ENCODE measurements around the gene HOXC9.

Gene HOXC9

DNA sequence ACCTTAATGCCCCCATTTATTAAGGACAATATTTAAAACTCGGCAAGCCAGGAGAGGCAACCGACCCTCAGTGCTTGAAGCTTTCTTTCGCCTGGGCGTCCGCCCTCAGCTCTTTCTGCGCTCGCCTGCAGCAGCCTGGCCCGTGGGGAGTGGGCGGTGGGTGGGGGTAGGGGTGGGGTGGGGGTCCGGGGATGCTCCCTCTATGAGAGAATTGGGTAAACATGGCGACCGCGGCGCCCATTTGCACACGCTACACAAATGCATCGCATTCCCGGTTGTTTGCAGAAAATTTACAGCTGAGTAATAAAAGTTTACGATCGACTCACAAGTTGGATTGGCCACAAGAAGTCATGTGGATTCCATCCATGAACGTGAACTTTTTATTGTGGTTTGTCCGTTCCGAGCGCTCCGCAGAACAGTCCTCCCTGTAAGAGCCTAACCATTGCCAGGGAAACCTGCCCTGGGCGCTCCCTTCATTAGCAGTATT lies 16.6 kb downstream of the HOXC9 start:
- FAIRE-seq (no peak), DNase-seq (ENCODE audit: insufficient read length, low spot score) (no peak)
- TF ChIP-seq, protein P1, sequence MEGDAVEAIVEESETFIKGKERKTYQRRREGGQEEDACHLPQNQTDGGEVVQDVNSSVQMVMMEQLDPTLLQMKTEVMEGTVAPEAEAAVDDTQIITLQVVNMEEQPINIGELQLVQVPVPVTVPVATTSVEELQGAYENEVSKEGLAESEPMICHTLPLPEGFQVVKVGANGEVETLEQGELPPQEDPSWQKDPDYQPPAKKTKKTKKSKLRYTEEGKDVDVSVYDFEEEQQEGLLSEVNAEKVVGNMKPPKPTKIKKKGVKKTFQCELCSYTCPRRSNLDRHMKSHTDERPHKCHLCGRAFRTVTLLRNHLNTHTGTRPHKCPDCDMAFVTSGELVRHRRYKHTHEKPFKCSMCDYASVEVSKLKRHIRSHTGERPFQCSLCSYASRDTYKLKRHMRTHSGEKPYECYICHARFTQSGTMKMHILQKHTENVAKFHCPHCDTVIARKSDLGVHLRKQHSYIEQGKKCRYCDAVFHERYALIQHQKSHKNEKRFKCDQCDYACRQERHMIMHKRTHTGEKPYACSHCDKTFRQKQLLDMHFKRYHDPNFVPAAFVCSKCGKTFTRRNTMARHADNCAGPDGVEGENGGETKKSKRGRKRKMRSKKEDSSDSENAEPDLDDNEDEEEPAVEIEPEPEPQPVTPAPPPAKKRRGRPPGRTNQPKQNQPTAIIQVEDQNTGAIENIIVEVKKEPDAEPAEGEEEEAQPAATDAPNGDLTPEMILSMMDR (IDR thresholded peaks at IDR 0.05; ENCODE audit: insufficient read depth, missing control alignments), result no peak

DNA sequence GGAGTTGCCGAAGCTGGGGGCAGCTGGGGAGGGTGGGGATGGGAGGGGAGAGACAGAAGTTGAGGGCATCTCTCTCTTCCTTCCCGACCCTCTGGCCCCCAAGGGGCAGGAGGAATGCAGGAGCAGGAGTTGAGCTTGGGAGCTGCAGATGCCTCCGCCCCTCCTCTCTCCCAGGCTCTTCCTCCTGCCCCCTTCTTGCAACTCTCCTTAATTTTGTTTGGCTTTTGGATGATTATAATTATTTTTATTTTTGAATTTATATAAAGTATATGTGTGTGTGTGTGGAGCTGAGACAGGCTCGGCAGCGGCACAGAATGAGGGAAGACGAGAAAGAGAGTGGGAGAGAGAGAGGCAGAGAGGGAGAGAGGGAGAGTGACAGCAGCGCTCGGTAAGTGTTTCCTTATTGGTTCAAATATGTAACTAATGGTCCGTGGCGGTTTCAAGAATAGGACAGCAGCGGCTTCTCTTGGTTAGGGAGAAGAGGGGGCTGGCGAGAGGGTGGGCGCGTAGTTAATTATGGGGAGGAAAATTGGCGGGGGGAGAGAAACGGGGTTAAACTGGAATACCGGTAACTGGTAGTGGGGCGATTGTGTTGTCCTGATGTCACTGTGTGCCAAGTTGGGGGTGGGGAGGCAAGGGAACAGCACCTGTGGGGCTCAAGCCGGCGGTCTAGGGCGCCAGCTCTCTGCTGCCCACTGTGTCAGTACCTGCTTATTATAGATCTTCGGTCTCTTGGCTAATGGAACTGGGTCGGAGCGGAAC lies 17.2 kb downstream of the HOXC9 start:
- no peak for DNase-seq (ENCODE audit: insufficient read length, low spot score)
- TF ChIP-seq, protein P1 (IDR thresholded peaks at IDR 0.05; ENCODE audit: insufficient read depth, missing control alignments), result no peak
- FAIRE-seq, result no peak

DNA sequence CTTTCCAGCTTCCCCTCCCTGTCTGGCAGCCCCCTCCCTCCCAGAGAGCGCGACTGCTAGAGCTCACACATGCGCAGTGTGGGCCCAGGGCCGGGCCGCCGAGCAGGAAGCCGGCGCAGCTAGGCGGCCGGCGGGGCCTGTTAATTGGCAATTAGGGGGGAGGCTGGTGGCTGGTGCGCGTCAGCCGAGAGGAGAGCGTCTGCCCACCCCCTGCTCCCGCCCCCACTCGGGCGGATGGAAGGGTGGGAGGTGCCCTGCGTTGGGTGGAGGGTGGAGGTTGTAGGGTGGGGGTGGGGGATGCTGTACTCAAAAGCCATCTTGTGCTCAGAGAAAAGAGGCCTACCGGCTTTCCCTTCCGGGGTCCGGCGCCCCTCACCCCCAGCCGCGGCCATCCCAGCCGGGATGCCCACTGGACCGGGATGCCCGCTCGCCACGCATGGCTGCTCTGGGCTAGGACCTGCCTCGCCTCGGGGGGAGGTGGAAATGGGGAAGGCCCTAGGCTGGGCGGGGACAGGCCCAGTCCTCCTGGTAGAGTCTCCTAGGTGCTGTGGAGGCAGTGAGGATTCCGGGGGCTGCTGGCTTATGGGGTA lies 18.0 kb downstream of the HOXC9 start:
- no peak for FAIRE-seq
- peak; percentile 92 for DNase-seq (ENCODE audit: insufficient read length, low spot score)
- TF ChIP-seq, protein P1 (IDR thresholded peaks at IDR 0.05; ENCODE audit: insufficient read depth, missing control alignments), result no peak

DNA sequence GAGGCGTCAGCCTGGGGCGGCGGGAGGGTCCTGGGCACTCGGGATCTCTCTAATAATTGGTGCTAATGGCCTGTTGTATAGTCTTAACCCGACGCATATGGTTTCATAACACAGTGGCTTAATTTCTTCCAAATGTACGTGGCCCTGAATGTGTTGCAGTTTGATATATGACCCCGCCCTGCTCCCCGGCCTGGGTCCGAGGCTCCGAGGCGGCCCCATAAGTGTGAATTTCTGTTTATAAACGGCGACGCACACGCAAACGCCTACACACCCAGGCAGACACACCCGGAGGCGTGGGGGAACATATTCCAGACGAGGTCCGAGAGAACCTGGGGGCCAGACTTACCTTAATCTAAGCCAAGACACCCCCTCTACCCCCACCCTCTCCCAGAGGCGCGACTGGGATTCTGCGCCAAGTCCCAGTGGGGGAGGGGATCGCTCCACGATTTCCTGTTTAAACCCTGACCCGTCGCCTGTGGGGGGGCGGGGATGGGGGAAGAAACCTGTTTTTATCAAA lies 18.6 kb downstream of the HOXC9 start:
- no peak for FAIRE-seq
- DNase-seq (ENCODE audit: insufficient read length, low spot score), result no peak

DNA sequence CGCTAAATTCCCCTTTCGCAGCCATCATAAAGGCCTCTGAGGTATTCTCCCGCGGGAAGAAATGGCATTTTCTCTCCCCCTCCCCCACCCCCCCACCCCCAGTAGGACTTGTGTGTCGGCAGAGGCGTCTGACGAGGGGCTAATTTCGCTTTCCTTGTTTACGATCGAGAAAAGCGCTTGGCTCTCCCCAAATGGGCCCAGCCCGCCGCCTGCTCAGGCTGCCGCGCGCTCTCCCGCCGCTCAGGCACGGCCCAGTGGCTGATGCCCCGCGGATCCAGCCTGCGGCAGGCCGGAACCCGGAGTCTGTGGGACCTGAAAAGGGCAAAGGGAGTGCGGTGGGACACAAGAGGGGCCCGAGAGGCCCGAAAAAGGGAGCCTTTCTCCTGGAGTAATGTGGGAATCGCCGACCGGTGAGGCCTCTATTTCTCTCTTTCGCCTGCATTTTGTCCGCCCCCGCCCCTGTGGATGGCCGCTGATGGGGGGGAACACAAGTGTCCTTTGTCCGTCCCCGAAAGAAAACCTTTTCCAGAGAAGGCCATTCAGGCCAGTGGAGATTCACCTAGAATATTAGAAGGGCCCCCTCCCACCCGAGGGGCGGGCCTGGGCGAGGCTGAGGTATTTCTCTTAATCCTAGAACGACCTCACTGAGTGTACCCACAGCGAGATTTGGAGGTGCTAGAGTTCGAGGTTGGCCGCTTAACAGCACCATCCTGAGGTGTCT lies 19.3 kb downstream of the HOXC9 start:
- TF ChIP-seq, protein P1 (IDR thresholded peaks at IDR 0.05; ENCODE audit: insufficient read depth, missing control alignments), result no peak
- DNase-seq (ENCODE audit: insufficient read length, low spot score) (no peak), FAIRE-seq (no peak)

More for the DNA sequence above, 18.6 kb downstream of the HOXC9 start:
- TF ChIP-seq, protein P1 (IDR thresholded peaks at IDR 0.05; ENCODE audit: insufficient read depth, missing control alignments), result no peak

DNA sequence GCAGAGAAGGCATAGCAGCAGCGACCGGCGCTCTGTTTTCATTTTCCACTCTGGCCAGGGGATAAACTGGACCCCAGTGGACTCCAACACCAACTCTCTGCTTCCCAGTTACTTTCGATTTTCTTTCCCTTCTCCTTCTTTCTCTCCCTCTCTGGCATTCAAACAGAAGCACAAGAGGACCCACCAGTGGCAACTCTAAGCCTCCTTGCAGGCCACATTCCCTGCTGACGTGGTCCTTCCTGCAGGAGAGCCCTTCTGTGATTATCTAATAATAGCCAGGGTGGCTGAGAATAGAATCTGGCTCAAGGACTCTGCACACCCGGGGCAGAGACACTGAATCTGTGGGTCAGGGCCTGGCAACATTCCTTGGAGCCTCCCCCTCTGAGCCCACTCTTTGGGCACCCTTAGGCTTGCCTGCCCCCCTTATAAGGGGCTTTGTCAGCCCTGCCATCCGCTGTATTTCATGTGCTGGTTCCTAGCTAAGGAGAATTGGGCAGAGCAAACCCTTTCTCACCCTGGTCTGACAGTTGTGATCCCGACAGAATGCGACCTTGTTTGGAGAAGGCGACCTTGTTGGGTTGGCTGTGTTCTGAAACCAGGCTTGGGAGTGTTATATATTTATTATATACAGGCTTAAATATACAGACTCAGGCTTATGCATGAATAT lies 20.1 kb downstream of the HOXC9 start:
- DNase-seq (ENCODE audit: insufficient read length, low spot score) (no peak), FAIRE-seq (no peak)
- TF ChIP-seq, protein P1 (IDR thresholded peaks at IDR 0.05; ENCODE audit: insufficient read depth, missing control alignments), result no peak

All from D721Med (cell line).